Left lung (tissue), 10 donors: ENCODE measurements around the gene DGKI. TPM values are rescaled to one million over a fixed set of nuclear protein-coding genes. Genes with fewer than 3 reads are reported as not detected.

Experiments used
- ATAC-seq: fragments of 200-7000 bp; cut with Tn5 transposase; one replicate; pipeline ENCODE4 v1.9.1; 2020; ENCODE audit warnings: moderate library complexity
- DNase-seq, 4 donors: peaks; one replicate each; pipeline ENCODE4 v3.0.0-alpha.2; 2013 to 2020
- H3K27ac ChIP-seq, 2 donors: fragments of 200-600 bp; sonication (generic) in 1 of 2; one replicate each; pipeline versions ENCODE4 v1.5.0 to v1.8.0; 2020 to 2021
- H3K27me3 ChIP-seq, 2 donors: fragments of 200-600 bp; sonication (generic) in 1 of 2; one replicate each; pipeline versions ENCODE4 v1.5.0 to v1.8.0; 2020 to 2021
- H3K36me3 ChIP-seq, 2 donors: fragments of 200-600 bp; sonication (generic) in 1 of 2; one replicate each; pipeline versions ENCODE4 v1.5.0 to v1.8.0; 2020 to 2021
- H3K4me1 ChIP-seq, 2 donors: fragments of 200-600 bp; one replicate each; pipeline ENCODE4 v1.8.0; 2021
- H3K4me3 ChIP-seq, 2 donors: fragments of 200-600 bp; sonication (generic) in 1 of 2; one replicate each; pipeline versions ENCODE4 v1.5.0 to v1.8.0; 2020 to 2021; ENCODE audit warnings: mild to moderate bottlenecking in 1 of 2
- H3K9me3 ChIP-seq, 2 donors: fragments of 200-600 bp; sonication (generic) in 1 of 2; one replicate each; pipeline versions ENCODE4 v1.5.0 to v1.8.0; 2020 to 2021
- intact Hi-C, 2 donors: fragments of 100-400 bp; cut with DNase I; formaldehyde crosslinking; loops; one replicate each; pipeline versions ENCODE4 v1.11.2 to v1.14.2; 2022
- polyA plus RNA-seq, 6 donors: library from polyadenylated mRNA; unstranded; fragments of 120-200 nt; gene quantifications; one replicate each; pipeline ENCODE4 v1.2.1, GENCODE V29; 2013; ENCODE audit not compliant: insufficient read length in 6 of 6
- total RNA-seq, 2 donors: library from RNA; stranded (reverse); fragmentation: NEBNext Ultra II Directional; extraction: Animal tissue kit (Norgen Biotek cat#: 25700); gene quantifications; one replicate each; pipeline ENCODE4 v1.2.1, GENCODE V29; 2021
- TF ChIP-seq, protein P1 (sequence below), 2 donors: fragments of 200-600 bp; sonication (generic) in 1 of 2; IDR thresholded peaks; one replicate each; pipeline versions ENCODE4 v1.5.0 to v1.8.0; 2021; ENCODE audit warnings: antibody characterized with exemption in 2 of 2
- donor health status: DM: no; HTN: yes; CAD: no.
- donor health status: DM: no; HTN: no; CAD: no.

Gene DGKI
- total and polyA plus RNA-seq, 8 donors: 0.34 to 1.4 (median 0.50) TPM

DNA sequence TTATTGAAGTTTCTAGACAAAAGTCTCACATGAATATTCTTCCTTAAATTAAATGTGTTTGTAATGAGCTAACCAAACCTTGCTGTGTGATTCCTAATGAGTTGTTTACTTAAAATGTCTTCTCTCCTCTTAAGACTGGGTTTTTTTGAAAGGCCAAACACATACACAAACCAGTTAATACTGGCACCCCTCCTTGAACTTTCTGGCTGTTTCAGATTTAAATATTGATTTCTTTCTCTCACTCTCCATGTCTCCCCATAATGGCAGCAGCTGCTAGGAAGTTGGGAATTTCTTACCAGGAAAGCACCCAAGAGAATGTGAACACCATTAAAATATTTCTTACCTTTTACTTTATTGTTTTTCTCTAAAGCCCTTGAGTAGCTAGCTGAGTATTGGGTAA lies 491.8 kb downstream of the DGKI start:
- TF ChIP-seq, protein P1, sequence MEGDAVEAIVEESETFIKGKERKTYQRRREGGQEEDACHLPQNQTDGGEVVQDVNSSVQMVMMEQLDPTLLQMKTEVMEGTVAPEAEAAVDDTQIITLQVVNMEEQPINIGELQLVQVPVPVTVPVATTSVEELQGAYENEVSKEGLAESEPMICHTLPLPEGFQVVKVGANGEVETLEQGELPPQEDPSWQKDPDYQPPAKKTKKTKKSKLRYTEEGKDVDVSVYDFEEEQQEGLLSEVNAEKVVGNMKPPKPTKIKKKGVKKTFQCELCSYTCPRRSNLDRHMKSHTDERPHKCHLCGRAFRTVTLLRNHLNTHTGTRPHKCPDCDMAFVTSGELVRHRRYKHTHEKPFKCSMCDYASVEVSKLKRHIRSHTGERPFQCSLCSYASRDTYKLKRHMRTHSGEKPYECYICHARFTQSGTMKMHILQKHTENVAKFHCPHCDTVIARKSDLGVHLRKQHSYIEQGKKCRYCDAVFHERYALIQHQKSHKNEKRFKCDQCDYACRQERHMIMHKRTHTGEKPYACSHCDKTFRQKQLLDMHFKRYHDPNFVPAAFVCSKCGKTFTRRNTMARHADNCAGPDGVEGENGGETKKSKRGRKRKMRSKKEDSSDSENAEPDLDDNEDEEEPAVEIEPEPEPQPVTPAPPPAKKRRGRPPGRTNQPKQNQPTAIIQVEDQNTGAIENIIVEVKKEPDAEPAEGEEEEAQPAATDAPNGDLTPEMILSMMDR (IDR thresholded peaks at IDR 0.05): no peak
- Histone ChIP-seq H3K9me3 (peaks cover 0 to 16% of the 10 kb centered on the region in 2 donors), H3K36me3 (no peaks in the 10 kb centered on the region), H3K27ac (no peak overlapping the region), H3K4me3 (no peak overlapping the region), H3K4me1 (no peaks in the 10 kb centered on the region), H3K27me3 (no peaks in the 10 kb centered on the region)
- intact Hi-C loops: no loop called here
- ATAC-seq (no peak), DNase-seq (no peak)

DNA sequence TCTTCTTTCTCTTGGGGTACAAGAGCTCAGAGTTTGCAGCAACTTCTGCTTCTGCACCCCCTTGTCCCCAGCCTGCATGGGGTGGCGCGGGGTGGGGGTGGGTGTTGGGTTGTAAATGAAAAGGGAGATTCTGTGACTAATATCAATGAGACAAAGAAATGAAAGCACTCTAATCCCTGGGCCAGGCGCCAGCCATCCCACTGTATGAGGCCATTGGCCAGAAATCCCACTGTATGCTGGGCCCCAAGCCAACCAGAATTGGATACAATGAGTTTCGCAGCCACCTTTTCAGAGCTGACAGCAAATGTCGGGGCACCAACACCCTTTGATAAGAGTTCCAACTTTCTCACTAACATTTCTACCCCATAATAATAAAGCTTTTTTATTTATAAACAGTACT lies 492.4 kb downstream of the DGKI start:
- no peaks in the 10 kb centered on the region for H3K4me1 ChIP-seq
- DNase-seq (peak in 3 of 4 donors; percentile 53 to 64 (median 57)), ATAC-seq (no peak)
- TF ChIP-seq, protein P1 (IDR thresholded peaks at IDR 0.05): no peak
- no peaks in the 10 kb centered on the region for H3K36me3 ChIP-seq
- H3K9me3 ChIP-seq: peaks cover 0 to 10% of the 10 kb centered on the region in 2 donors
- no peak overlapping the region for H3K4me3 ChIP-seq
- intact Hi-C loops: no loop called here
- no peaks in the 10 kb centered on the region for H3K27me3 ChIP-seq
- no peak overlapping the region for H3K27ac ChIP-seq

DNA sequence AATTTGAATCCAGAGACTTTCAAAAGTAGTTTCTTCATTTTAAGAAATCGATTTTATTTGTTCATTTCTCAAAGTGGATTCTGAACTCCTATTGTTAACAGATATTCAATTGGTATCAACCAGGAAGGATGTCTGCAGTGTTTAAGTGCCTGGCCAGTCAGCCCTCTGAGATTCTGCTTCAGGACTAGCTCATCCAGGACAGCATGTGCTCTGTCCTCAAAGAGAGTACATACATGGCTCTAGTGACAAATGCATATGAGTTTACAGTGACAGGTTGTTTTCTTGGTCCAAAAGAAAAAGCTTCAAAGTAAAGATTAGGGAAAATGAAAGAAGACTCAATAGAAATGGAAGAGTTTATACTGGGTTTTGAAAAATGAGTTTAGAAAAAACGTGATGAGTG lies 494.8 kb downstream of the DGKI start:
- Histone ChIP-seq H3K9me3 (peaks cover 0 to 3% of the 10 kb centered on the region in 2 donors), H3K4me3 (no peak overlapping the region), H3K36me3 (no peaks in the 10 kb centered on the region), H3K4me1 (no peaks in the 10 kb centered on the region), H3K27ac (no peak overlapping the region), H3K27me3 (no peaks in the 10 kb centered on the region)
- TF ChIP-seq, protein P1 (IDR thresholded peaks at IDR 0.05): no peak
- DNase-seq: no peak
- intact Hi-C loops: no loop called here
- no peak for ATAC-seq

DNA sequence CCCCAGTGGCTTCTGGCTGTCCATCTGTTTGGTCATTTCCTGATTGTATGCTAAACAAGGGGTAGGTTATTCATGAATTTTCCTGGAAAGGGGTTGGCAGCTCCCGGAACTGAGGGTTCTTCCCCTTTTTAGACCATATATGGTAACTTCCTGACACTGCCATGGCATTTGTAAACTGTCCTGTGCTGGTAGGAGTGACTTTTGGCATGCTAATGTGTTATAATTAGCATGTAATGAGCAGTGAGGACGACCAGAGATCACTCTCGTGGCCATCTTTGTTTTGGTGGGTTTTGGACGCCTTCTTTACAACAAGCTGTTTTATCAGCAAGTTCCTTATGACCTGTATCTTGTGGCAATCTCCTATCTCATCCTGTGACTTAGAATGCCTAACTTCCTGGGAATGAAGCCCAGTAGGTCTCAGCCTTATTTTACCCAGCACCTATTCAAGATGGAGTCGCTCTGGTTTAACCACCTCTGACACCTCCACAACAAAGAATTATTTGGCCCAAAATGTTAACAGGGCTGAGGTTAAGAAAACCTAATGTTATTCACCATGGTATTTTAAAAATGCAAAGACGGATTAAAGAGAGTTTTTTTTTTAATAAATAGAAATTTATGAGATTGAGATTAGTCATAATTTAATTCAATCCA lies 500.9 kb downstream of the DGKI start:
- H3K27me3 ChIP-seq: peaks cover 0 to 17% of the 10 kb centered on the region in 2 donors
- intact Hi-C loops: no loop called here
- H3K4me1 ChIP-seq: no peaks in the 10 kb centered on the region
- H3K4me3 ChIP-seq: no peak overlapping the region
- no peaks in the 10 kb centered on the region for H3K9me3 ChIP-seq
- H3K27ac ChIP-seq: no peak overlapping the region
- TF ChIP-seq, protein P1 (IDR thresholded peaks at IDR 0.05): no peak
- no peak for ATAC-seq
- DNase-seq: no peak
- no peaks in the 10 kb centered on the region for H3K36me3 ChIP-seq

DNA sequence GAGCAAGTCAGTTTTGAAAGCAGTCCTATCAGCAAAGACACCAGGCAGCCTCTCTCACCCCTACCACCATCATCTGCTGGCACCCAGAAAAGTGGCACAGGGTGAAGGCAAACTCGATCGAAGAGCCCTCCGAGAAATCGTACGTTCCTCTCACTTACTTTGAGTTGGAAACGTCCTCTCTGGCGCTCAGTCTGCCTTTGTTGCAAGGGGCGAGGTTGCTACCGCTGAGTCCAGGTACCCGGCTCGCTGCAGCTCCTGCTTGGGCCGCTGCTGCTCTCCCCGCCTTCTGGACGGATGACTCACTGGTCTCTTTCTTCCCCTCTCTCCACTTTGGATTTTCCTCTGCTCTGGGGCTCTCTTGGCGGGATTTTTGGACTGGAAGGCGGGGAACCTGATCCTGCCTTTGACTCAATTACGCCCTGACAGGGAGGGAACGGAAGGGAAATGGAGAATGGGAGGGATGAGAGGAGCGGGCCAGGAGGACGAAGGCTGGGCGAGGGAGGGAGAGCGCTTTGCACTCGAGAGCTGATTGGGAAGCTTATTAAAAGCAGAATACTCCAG lies 503.4 kb downstream of the DGKI start, which contains the start of gene PTN:
PTN (minus strand) TSS at position 453 of the 561 bp plus-strand sequence. CDS start 88,760 bp downstream, outside the sequence.
- peak in 3 of 4 donors; percentile 57 to 71 (median 57) for DNase-seq
- Histone ChIP-seq H3K4me3 (peak within 1 kb of the TSS; percentile 4 to 22), H3K36me3 (no peaks in the 10 kb centered on the region), H3K27me3 (peaks cover 0 to 17% of the 10 kb centered on the region in 2 donors), H3K9me3 (no peaks in the 10 kb centered on the region), H3K4me1 (no peaks in the 10 kb centered on the region), H3K27ac (no peak within 1 kb of the TSS)
- TF ChIP-seq, protein P1 (IDR thresholded peaks at IDR 0.05): no peak
- ATAC-seq: peak; percentile 91
- intact Hi-C loops: no loop called here
